Activated T-helper 17 cell treated with anti-CD3 and anti-CD28 coated beads, Interleukin-2, amount 50 U/mL, for 72 hours (primary cell): ENCODE results near the gene LANCL3. TPM values are rescaled to one million over a fixed set of nuclear protein-coding genes. Genes with fewer than 3 reads are reported as not detected.

Experiments
- ATAC-seq: fragments of 150-1000 bp; cut with Tn5 transposase; replicated peaks from 2 replicates; pipeline ENCODE4 v1.10.0; 2021; ENCODE audit warnings: mild to moderate bottlenecking, moderate library complexity
- H3K27ac Mint-ChIP-seq: one replicate; pipeline ENCODE4 v1.8.0; 2022; ENCODE audit warnings: mixed read lengths
- H3K27me3 Mint-ChIP-seq: one replicate; pipeline ENCODE4 v1.8.0; 2022; ENCODE audit warnings: mixed read lengths
- H3K36me3 Mint-ChIP-seq: one replicate; pipeline ENCODE4 v1.8.0; 2022; ENCODE audit warnings: low read depth, mild to moderate bottlenecking, mixed read lengths
- H3K4me1 Mint-ChIP-seq: one replicate; pipeline ENCODE4 v1.8.0; 2022; ENCODE audit warnings: mixed read lengths
- H3K4me3 Mint-ChIP-seq: one replicate; pipeline ENCODE4 v1.8.0; 2022; ENCODE audit warnings: mild to moderate bottlenecking, mixed read lengths
- H3K9me3 Mint-ChIP-seq: one replicate; pipeline ENCODE4 v1.8.0; 2022; ENCODE audit warnings: mixed read lengths
- total RNA-seq, 2 donors: library from RNA; stranded (reverse); gene quantifications; one replicate each; pipeline ENCODE4 v1.2.3, GENCODE V29; 2022

Gene LANCL3
- total RNA-seq, 2 donors from 2014 or later = 0.40 to 0.95 TPM

- Mint-ChIP-seq H3K27me3 (no peaks in the 10 kb centered on the region), H3K27ac (no peak overlapping the region), H3K36me3 (no peaks in the 10 kb centered on the region), H3K9me3 (no peaks in the 10 kb centered on the region), H3K4me3 (no peak overlapping the region), H3K4me1 (no peaks in the 10 kb centered on the region)
- no peak for ATAC-seq
Observed at GRCh38 chrX:37651921-37652452, 80.5 kb downstream of the LANCL3 start.

DNA sequence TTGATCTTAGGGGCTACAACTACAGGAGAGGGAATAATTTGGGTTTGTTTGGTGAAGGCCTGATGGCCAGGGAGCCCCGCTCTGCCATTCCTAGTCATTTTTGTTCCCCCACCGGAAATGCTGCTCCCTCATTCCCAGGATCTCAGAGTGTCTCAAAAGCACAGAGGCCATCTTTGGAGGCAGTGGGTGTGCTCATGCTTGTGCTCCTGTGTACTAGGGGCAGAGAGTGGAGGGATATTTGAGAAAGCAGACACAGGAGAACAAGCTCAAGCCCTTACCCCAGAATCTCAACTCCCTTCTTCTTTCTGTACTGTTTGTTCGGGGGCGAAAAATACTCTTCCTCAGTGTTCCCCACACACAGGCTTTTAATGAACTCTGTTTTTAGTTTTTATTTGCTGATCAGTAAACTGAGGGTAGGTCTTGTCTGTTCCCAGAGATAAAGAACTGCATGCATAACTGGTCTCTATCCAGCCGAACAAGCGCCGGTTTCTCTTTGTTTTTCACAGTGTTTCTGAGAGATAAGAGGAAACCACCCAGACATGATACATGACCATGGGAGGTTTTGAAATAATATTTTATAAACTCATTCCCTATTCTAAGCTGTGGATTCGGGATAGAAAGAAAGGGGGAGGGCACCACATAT, 81.2 kb downstream of the LANCL3 start:
- H3K4me1 Mint-ChIP-seq = no peaks in the 10 kb centered on the region
- no peaks in the 10 kb centered on the region for H3K9me3 Mint-ChIP-seq
- no peaks in the 10 kb centered on the region for H3K27me3 Mint-ChIP-seq
- ATAC-seq = no peak
- no peak overlapping the region for H3K27ac Mint-ChIP-seq
- H3K4me3 Mint-ChIP-seq = no peak overlapping the region
- no peaks in the 10 kb centered on the region for H3K36me3 Mint-ChIP-seq

DNA sequence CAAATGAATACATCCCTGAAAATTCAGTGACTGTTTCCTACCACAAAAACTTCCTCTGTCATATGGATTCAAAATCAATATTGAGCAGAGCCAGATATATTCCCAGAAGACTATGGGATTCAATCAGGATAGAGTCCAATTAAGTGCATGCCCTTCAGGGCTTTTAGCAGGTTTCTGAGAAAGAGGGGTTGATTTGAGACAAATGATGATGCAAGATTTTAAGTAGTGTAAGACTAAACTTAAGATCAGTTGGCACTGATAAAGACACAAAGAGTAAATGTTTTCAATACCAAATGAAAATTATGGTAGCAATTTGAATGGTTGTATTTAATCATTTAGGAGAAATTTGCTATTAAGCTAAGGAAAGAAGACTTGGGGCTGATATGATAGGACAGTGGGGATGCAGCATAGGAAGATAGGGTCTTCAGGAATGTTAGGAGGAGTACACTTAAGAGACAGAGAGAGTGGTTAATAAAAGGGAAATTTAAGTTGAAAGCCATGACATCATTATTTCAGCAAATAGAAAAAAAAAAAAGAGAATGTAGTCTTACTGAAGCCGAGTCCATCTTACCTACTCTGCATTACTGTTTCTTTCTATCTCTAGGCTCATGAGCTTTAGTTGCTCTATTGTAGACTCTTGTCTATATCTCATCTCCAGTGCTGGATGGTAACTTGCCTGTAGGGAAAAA, 82.1 kb downstream of the LANCL3 start:
- no peaks in the 10 kb centered on the region for H3K9me3 Mint-ChIP-seq
- H3K4me3 Mint-ChIP-seq = no peak overlapping the region
- no peak for ATAC-seq
- no peaks in the 10 kb centered on the region for H3K4me1 Mint-ChIP-seq
- no peaks in the 10 kb centered on the region for H3K36me3 Mint-ChIP-seq
- H3K27ac Mint-ChIP-seq = no peak overlapping the region
- no peaks in the 10 kb centered on the region for H3K27me3 Mint-ChIP-seq

- Mint-ChIP-seq H3K36me3 (no peaks in the 10 kb centered on the region), H3K9me3 (no peaks in the 10 kb centered on the region), H3K27ac (no peak overlapping the region), H3K27me3 (no peaks in the 10 kb centered on the region), H3K4me1 (no peaks in the 10 kb centered on the region), H3K4me3 (no peak overlapping the region)
- no peak for ATAC-seq
Observed at GRCh38 chrX:37658343-37659030, 87.0 kb downstream of the LANCL3 start.

- Mint-ChIP-seq H3K4me1 (no peaks in the 10 kb centered on the region), H3K9me3 (no peaks in the 10 kb centered on the region), H3K27ac (no peak overlapping the region), H3K36me3 (no peaks in the 10 kb centered on the region), H3K27me3 (no peaks in the 10 kb centered on the region), H3K4me3 (no peak overlapping the region)
- no peak for ATAC-seq
Observed at GRCh38 chrX:37659047-37659446, 87.6 kb downstream of the LANCL3 start.

DNA sequence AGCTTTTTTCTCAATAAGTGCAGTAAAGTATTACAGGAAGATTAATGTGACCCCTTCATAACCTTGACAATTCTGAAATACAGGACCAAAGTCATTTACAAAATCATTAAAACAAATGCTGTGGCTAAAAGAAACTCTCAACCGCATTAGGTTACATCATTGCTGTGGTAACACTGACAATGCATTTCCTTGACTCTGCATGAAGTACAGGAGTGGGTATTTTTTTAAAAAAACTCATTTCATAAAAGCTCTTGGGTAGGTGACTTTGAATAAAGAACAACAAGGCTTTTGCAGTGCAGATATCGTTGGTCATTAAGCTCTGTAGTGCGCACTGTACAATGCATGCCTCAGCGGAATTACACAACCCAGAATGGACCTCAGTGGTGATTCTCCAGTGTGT, 90.7 kb downstream of the LANCL3 start:
- no peaks in the 10 kb centered on the region for H3K27me3 Mint-ChIP-seq
- ATAC-seq = no peak
- no peak overlapping the region for H3K4me3 Mint-ChIP-seq
- no peaks in the 10 kb centered on the region for H3K9me3 Mint-ChIP-seq
- no peaks in the 10 kb centered on the region for H3K36me3 Mint-ChIP-seq
- H3K4me1 Mint-ChIP-seq = no peaks in the 10 kb centered on the region
- H3K27ac Mint-ChIP-seq = no peak overlapping the region

DNA sequence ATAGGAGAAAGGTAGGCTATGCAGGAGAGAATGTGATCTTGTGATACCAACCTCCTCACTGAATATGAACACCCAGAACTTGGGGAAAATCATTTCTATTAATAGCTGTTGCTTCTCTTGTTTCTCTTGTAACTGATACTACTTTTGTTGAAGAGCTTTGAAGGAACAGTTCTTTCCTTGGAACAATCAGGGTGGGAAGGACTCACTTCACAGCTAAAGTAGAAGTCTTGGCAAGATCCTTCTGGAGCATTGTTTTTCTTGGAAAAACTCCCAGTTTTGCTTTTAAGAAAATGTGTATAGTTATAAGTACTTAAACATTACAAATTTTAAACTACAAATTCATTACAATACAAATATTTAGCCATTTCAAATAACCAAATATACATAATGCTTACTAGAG, 95.1 kb downstream of the LANCL3 start:
- H3K9me3 Mint-ChIP-seq = no peaks in the 10 kb centered on the region
- no peaks in the 10 kb centered on the region for H3K36me3 Mint-ChIP-seq
- no peak overlapping the region for H3K27ac Mint-ChIP-seq
- H3K4me3 Mint-ChIP-seq = no peak overlapping the region
- no peaks in the 10 kb centered on the region for H3K27me3 Mint-ChIP-seq
- no peaks in the 10 kb centered on the region for H3K4me1 Mint-ChIP-seq
- ATAC-seq = no peak

- Mint-ChIP-seq H3K4me1 (no peaks in the 10 kb centered on the region), H3K27ac (no peak overlapping the region), H3K9me3 (no peaks in the 10 kb centered on the region), H3K4me3 (no peak overlapping the region), H3K36me3 (no peaks in the 10 kb centered on the region), H3K27me3 (no peaks in the 10 kb centered on the region)
- no peak for ATAC-seq
Observed at GRCh38 chrX:37667141-37667540, 95.7 kb downstream of the LANCL3 start.

DNA sequence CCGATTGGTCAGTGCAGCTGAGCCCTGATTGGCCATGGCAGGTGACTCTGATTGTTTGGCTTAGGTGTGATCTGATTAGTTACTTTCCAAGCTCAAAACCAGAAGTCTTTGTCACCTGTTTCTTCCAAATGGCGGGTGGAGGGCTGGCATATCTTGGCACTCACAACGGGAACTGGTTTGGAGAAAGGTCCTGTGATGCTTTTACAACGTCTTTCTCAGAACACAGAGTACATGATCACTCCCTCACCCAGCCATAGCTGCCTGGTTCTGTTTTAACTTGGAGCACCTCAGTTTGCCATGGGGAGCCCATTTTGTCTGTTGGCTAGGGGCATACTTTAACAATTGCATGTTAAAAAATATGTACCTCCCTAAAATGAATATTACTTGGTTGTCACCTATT, 101.1 kb downstream of the LANCL3 start:
- no peaks in the 10 kb centered on the region for H3K4me1 Mint-ChIP-seq
- ATAC-seq = no peak
- H3K9me3 Mint-ChIP-seq = no peaks in the 10 kb centered on the region
- H3K27me3 Mint-ChIP-seq = no peaks in the 10 kb centered on the region
- no peaks in the 10 kb centered on the region for H3K36me3 Mint-ChIP-seq
- H3K4me3 Mint-ChIP-seq = no peak overlapping the region
- no peak overlapping the region for H3K27ac Mint-ChIP-seq

GRCh38 chrX:37676811-37677210, 105.3 kb downstream of the LANCL3 start:
- Mint-ChIP-seq H3K36me3 (no peaks in the 10 kb centered on the region), H3K4me1 (no peaks in the 10 kb centered on the region), H3K27me3 (no peaks in the 10 kb centered on the region), H3K9me3 (no peaks in the 10 kb centered on the region), H3K27ac (no peak overlapping the region), H3K4me3 (no peak overlapping the region)
- ATAC-seq = no peak

DNA sequence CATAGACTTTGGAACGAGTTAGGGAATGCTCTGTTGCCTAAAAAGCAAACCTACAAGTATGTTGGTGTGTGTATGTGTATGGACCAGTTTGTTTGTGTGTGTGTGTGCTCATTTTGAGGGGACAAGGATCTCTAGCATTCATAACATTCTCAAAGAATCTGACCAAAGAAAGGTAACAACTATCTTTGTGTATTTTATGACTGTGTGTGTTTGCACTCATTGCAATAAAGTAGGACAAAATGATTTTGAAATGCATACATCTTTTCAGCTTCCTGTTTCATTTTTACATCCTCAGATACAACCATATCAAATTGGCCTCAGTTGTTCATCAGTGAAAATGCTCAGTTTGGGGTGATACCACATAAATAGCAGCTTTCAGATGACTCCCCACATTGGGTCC, 105.8 kb downstream of the LANCL3 start:
- H3K27me3 Mint-ChIP-seq = no peaks in the 10 kb centered on the region
- peak; percentile 12 for ATAC-seq
- H3K36me3 Mint-ChIP-seq = no peaks in the 10 kb centered on the region
- H3K9me3 Mint-ChIP-seq = no peaks in the 10 kb centered on the region
- H3K4me1 Mint-ChIP-seq = no peaks in the 10 kb centered on the region
- H3K27ac Mint-ChIP-seq = no peak overlapping the region
- H3K4me3 Mint-ChIP-seq = no peak overlapping the region

GRCh38 chrX:37677765-37678164, 106.3 kb downstream of the LANCL3 start:
- Mint-ChIP-seq H3K36me3 (no peaks in the 10 kb centered on the region), H3K9me3 (no peaks in the 10 kb centered on the region), H3K4me3 (no peak overlapping the region), H3K27ac (no peak overlapping the region), H3K27me3 (no peaks in the 10 kb centered on the region), H3K4me1 (no peaks in the 10 kb centered on the region)
- ATAC-seq = peak; percentile 52

- no peak overlapping the region for H3K4me3 Mint-ChIP-seq
- no peaks in the 10 kb centered on the region for H3K27me3 Mint-ChIP-seq
- ATAC-seq = no peak
- H3K36me3 Mint-ChIP-seq = no peaks in the 10 kb centered on the region
- no peaks in the 10 kb centered on the region for H3K4me1 Mint-ChIP-seq
- no peaks in the 10 kb centered on the region for H3K9me3 Mint-ChIP-seq
- no peak overlapping the region for H3K27ac Mint-ChIP-seq
Observed at GRCh38 chrX:37678574-37678973, 107.1 kb downstream of the LANCL3 start.

DNA sequence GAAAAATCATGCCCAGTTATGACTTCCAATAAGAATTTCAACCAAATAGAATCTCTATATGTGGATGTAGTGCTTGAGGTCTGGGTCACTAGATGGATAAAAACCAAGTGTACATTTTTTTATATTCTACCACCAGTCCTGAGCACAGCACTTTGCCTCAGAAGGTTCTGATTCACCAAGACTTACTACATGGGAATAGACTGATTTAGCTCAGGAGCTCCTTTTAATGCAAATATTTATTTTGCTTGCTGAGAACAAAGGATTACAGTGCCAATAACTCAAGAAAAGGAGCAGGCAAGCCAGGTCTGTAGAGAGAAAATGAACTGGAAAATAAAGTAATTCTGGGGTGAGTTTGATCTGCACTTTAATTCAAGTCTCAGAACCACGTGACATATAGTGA, 107.8 kb downstream of the LANCL3 start:
- Mint-ChIP-seq H3K4me1 (no peaks in the 10 kb centered on the region), H3K4me3 (no peak overlapping the region), H3K27ac (no peak overlapping the region), H3K27me3 (no peaks in the 10 kb centered on the region), H3K36me3 (no peaks in the 10 kb centered on the region), H3K9me3 (no peaks in the 10 kb centered on the region)
- no peak for ATAC-seq

GRCh38 chrX:37679888-37680287, 108.4 kb downstream of the LANCL3 start:
- no peak for ATAC-seq
- Mint-ChIP-seq H3K4me3 (no peak overlapping the region), H3K36me3 (no peaks in the 10 kb centered on the region), H3K9me3 (no peaks in the 10 kb centered on the region), H3K27me3 (no peaks in the 10 kb centered on the region), H3K27ac (no peak overlapping the region), H3K4me1 (no peaks in the 10 kb centered on the region)
